ENCODE data around the gene MACF1. TPM values are rescaled to one million over a fixed set of nuclear protein-coding genes. Genes with fewer than 3 reads are reported as not detected.

The MACF1 gene
- total RNA-seq, 2 donors from 2014 or later = 434 to 605 TPM

GRCh38 chr1:39337067-39337466 is 132.6 kb downstream of the MACF1 start:
- H3K4me1 Mint-ChIP-seq = peaks cover 14% of the 10 kb centered on the region
- H3K27me3 Mint-ChIP-seq = no peaks in the 10 kb centered on the region
- H3K4me3 Mint-ChIP-seq = no peak overlapping the region
- H3K27ac Mint-ChIP-seq = no peak overlapping the region
- H3K9me3 Mint-ChIP-seq = no peaks in the 10 kb centered on the region
- peaks cover 99% of the 10 kb centered on the region for H3K36me3 Mint-ChIP-seq (ENCODE audit: low read depth)
- ATAC-seq (replicated peaks) = no peak

DNA sequence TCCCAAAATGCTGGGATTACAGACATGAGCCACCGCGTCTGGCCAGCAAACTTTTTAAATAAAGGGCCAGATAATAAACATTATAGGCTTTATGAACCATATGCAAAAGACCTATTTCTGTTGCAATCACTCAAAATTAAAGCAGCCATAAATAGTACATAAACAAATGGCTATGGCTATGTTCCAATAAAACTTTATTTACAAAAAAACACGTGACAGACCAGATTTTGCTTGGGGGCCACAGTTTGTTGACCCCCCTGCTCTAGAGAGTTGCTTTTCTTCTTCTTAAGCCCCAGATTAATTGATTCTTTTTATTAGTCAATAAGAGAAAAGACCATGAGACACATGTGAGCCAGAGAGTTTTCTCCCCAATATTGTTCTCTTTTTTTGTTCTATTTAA is 138.3 kb downstream of the MACF1 start:
- ATAC-seq (replicated peaks) = no peak
- no peaks in the 10 kb centered on the region for H3K9me3 Mint-ChIP-seq
- peak overlapping the region; percentile 20 for H3K27ac Mint-ChIP-seq
- no peaks in the 10 kb centered on the region for H3K27me3 Mint-ChIP-seq
- H3K4me1 Mint-ChIP-seq = no peaks in the 10 kb centered on the region
- no peak overlapping the region for H3K4me3 Mint-ChIP-seq
- H3K36me3 Mint-ChIP-seq (ENCODE audit: low read depth) = peaks cover 99% of the 10 kb centered on the region

DNA sequence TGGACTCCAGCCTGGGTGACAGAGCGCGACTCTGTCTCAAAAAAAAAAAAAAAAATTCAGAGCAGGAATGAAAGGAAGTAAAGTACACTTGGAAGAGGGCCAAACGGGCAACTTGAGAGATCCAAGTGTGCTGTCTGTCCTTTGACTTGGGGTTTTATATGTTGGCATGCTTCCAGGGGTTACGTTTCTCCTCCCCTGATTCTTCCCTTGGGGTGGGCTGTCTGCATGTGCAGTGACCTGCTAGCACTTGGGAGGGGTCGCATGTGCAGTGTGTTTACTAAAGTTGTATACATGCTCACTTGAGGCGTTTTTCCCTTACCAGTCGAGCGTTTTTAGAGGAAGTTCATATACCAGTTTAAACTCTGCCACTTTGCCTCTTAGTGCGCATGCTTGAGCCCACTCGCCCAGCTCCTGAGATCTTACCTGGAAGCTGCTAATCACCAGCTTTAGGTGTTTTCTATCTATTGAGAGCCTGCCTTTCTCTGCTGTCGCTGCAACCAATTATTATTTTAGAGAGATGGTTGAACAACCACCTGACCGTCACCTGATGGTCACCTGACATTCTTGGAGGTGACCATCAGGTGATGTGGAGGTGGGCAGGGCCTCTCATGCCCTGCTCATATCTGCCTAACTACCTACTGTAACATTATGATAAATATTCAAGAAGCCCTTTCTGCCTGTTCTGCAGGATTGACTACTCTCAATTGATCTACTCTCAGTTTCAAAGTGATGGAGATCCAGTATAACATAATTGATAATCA is 140.1 kb downstream of the MACF1 start:
- ATAC-seq (replicated peaks) = no peak
- Mint-ChIP-seq H3K4me1 (no peaks in the 10 kb centered on the region), H3K4me3 (no peak overlapping the region), H3K27me3 (no peaks in the 10 kb centered on the region), H3K9me3 (no peaks in the 10 kb centered on the region), H3K36me3 (ENCODE audit: low read depth) (peaks cover 99% of the 10 kb centered on the region), H3K27ac (peak overlapping the region; percentile 54)

GRCh38 chr1:39346872-39347271 is 142.4 kb downstream of the MACF1 start:
- Mint-ChIP-seq H3K9me3 (no peaks in the 10 kb centered on the region), H3K4me3 (no peak overlapping the region), H3K27ac (peak overlapping the region; percentile 80), H3K36me3 (ENCODE audit: low read depth) (peaks cover 100% of the 10 kb centered on the region), H3K27me3 (no peaks in the 10 kb centered on the region), H3K4me1 (no peaks in the 10 kb centered on the region)
- no peak for ATAC-seq (replicated peaks)

GRCh38 chr1:39348278-39348677 is 143.8 kb downstream of the MACF1 start:
- peak overlapping the region; percentile 80 for H3K27ac Mint-ChIP-seq
- peaks cover 100% of the 10 kb centered on the region for H3K36me3 Mint-ChIP-seq (ENCODE audit: low read depth)
- no peaks in the 10 kb centered on the region for H3K9me3 Mint-ChIP-seq
- no peaks in the 10 kb centered on the region for H3K4me1 Mint-ChIP-seq
- no peak for ATAC-seq (replicated peaks)
- H3K27me3 Mint-ChIP-seq = no peaks in the 10 kb centered on the region
- no peak overlapping the region for H3K4me3 Mint-ChIP-seq

DNA sequence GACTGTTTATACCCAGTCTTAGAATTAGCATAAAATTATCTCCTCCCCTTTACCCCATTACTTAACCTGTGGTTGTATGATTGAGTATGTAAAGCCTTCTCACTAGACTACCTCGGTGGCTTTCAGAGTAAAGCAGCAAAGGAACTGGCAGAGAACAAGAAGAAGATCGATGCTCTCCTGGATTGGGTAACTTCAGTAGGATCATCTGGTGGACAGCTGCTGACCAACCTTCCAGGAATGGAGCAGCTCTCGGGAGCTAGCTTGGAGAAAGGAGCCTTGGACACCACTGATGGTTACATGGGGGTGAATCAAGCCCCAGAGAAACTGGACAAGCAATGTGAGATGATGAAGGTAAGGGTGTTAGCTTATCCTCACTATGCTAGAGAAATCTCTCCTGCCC is 148.4 kb downstream of the MACF1 start:
- H3K36me3 Mint-ChIP-seq (ENCODE audit: low read depth) = peaks cover 100% of the 10 kb centered on the region
- no peak overlapping the region for H3K4me3 Mint-ChIP-seq
- H3K9me3 Mint-ChIP-seq = no peaks in the 10 kb centered on the region
- H3K27me3 Mint-ChIP-seq = no peaks in the 10 kb centered on the region
- peaks cover 5% of the 10 kb centered on the region for H3K4me1 Mint-ChIP-seq
- H3K27ac Mint-ChIP-seq = peak overlapping the region; percentile 62
- no peak for ATAC-seq (replicated peaks)

DNA sequence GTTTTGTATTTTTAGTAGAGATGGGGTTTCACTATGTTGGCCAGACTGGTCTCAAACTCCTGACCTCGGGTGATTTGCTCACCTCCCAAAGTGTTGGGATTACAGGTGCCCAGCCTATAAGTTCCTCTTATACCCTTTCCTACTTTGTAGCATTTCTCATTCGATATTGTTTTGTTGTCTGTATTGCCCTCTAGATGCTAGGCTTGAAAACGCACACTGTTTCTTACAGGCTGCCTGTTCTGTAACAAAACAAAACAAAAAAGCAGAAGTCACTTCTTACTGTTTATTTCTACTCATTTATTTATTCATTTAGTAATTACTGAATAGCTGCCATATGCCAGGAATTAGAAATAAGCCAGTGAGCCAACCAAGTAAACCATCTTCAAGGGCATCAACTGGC is 150.1 kb downstream of the MACF1 start:
- Mint-ChIP-seq H3K9me3 (no peaks in the 10 kb centered on the region), H3K27ac (no peak overlapping the region), H3K27me3 (no peaks in the 10 kb centered on the region), H3K4me3 (no peak overlapping the region), H3K36me3 (ENCODE audit: low read depth) (peaks cover 100% of the 10 kb centered on the region), H3K4me1 (peaks cover 5% of the 10 kb centered on the region)
- ATAC-seq (replicated peaks) = no peak

- Mint-ChIP-seq H3K9me3 (no peaks in the 10 kb centered on the region), H3K27ac (no peak overlapping the region), H3K36me3 (ENCODE audit: low read depth) (peaks cover 99% of the 10 kb centered on the region), H3K4me3 (no peak overlapping the region), H3K4me1 (peaks cover 8% of the 10 kb centered on the region), H3K27me3 (no peaks in the 10 kb centered on the region)
- no peak for ATAC-seq (replicated peaks)
Observed at GRCh38 chr1:39358491-39358890, 154.0 kb downstream of the MACF1 start.

GRCh38 chr1:39359028-39359570 is 154.6 kb downstream of the MACF1 start:
- Mint-ChIP-seq H3K4me1 (peaks cover 5% of the 10 kb centered on the region), H3K27me3 (no peaks in the 10 kb centered on the region), H3K36me3 (ENCODE audit: low read depth) (peaks cover 99% of the 10 kb centered on the region), H3K4me3 (no peak overlapping the region), H3K9me3 (no peaks in the 10 kb centered on the region), H3K27ac (no peak overlapping the region)
- no peak for ATAC-seq (replicated peaks)

DNA sequence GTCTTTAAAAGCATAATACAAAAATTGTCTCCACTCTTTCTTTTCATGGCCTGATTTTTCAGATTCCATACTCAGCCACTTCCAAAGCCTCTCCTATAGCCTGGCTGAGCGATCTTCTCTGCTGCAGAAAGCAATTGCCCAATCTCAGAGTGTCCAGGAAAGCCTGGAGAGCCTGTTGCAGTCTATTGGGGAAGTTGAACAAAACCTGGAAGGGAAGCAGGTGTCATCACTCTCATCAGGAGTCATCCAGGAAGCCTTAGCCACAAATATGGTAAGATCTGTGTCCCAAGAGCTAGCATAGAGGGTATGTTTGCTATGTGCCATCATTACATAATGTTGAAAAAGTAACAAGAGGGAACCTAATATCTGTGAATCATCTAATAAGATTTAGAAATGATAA is 156.2 kb downstream of the MACF1 start:
- H3K27ac Mint-ChIP-seq = peak overlapping the region; percentile 24
- H3K4me1 Mint-ChIP-seq = peaks cover 5% of the 10 kb centered on the region
- no peaks in the 10 kb centered on the region for H3K27me3 Mint-ChIP-seq
- peaks cover 96% of the 10 kb centered on the region for H3K36me3 Mint-ChIP-seq (ENCODE audit: low read depth)
- H3K9me3 Mint-ChIP-seq = no peaks in the 10 kb centered on the region
- ATAC-seq (replicated peaks) = no peak
- no peak overlapping the region for H3K4me3 Mint-ChIP-seq

GRCh38 chr1:39361446-39361845 is 157.0 kb downstream of the MACF1 start:
- H3K4me1 Mint-ChIP-seq = peaks cover 5% of the 10 kb centered on the region
- no peaks in the 10 kb centered on the region for H3K9me3 Mint-ChIP-seq
- H3K36me3 Mint-ChIP-seq (ENCODE audit: low read depth) = peaks cover 96% of the 10 kb centered on the region
- no peak overlapping the region for H3K4me3 Mint-ChIP-seq
- no peak for ATAC-seq (replicated peaks)
- peak overlapping the region; percentile 24 for H3K27ac Mint-ChIP-seq
- no peaks in the 10 kb centered on the region for H3K27me3 Mint-ChIP-seq

DNA sequence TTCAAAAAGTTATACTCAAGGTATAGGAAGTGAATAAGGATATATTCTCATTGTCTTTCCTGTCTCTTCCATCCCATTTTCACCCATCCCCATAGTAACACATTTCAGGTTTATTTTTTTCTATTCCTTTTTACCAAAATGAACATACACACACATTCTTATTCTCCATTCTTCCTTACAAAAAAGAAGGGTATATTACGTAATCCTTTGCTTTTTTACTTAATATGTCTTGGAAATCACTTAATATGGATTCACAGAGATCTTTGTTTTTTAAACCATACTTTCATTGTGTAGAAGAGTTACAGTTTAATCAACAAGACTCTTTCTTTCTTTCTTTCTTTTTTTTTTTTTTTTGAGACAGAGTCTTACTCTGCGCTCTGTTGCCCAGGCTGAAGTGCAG is 158.8 kb downstream of the MACF1 start:
- Mint-ChIP-seq H3K4me1 (peaks cover 5% of the 10 kb centered on the region), H3K27me3 (no peaks in the 10 kb centered on the region), H3K36me3 (ENCODE audit: low read depth) (peaks cover 96% of the 10 kb centered on the region), H3K27ac (peak overlapping the region; percentile 46), H3K9me3 (no peaks in the 10 kb centered on the region), H3K4me3 (no peak overlapping the region)
- ATAC-seq (replicated peaks) = no peak

DNA sequence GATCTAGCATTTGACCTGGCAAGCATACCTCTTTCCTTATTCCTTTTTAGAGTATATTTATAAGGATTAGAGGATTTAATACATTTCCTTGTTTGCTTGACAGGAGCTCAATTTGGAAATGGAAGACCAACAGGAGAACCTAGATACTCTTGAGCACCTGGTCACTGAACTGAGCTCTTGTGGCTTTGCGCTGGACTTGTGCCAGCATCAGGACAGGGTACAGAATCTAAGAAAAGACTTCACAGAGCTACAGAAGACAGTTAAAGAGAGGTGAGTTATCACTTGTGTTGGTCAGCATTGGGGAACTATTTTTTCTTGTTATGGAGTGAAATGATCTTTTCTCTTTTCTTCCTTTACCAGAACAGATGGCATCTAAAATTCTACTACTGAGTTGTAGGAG is 163.6 kb downstream of the MACF1 start:
- Mint-ChIP-seq H3K27ac (no peak overlapping the region), H3K4me3 (no peak overlapping the region), H3K27me3 (no peaks in the 10 kb centered on the region), H3K36me3 (ENCODE audit: low read depth) (peaks cover 97% of the 10 kb centered on the region), H3K4me1 (no peaks in the 10 kb centered on the region), H3K9me3 (no peaks in the 10 kb centered on the region)
- no peak for ATAC-seq (replicated peaks)

DNA sequence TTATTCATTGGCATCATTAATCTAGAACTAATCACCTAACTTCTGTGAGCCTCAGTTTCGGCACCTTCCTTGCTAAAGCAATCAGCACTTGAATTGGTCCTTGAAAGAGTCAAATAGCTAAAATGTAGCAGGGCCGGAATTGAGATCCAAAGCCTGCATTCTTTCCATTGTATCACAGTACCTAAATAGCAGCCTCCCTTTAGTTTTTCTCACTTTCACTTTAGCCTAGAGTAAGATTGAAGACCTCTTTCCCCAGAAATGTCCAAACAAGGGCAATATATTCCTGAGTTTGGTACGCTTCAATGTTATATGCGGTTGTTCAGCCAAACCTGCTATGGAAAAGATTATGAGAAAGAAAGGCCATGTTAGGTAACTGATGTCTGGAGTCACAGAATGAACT is 165.1 kb downstream of the MACF1 start:
- Mint-ChIP-seq H3K27ac (peak overlapping the region; percentile 61), H3K4me3 (no peak overlapping the region), H3K36me3 (ENCODE audit: low read depth) (peaks cover 98% of the 10 kb centered on the region), H3K9me3 (no peaks in the 10 kb centered on the region), H3K4me1 (no peaks in the 10 kb centered on the region), H3K27me3 (no peaks in the 10 kb centered on the region)
- ATAC-seq (replicated peaks) = no peak

- Mint-ChIP-seq H3K4me1 (no peaks in the 10 kb centered on the region), H3K9me3 (no peaks in the 10 kb centered on the region), H3K27ac (peak overlapping the region; percentile 61), H3K27me3 (no peaks in the 10 kb centered on the region), H3K36me3 (ENCODE audit: low read depth) (peaks cover 98% of the 10 kb centered on the region), H3K4me3 (no peak overlapping the region)
- ATAC-seq (replicated peaks) = no peak
Observed at GRCh38 chr1:39370602-39371001, 166.1 kb downstream of the MACF1 start.

Measured in activated T-helper 17 cell treated with anti-CD3 and anti-CD28 coated beads, Interleukin-2, amount 50 U/mL, for 72 hours (primary cell).